Adrenal gland (tissue), 5 donors: ENCODE data around the gene STOM.

Experiments used
- CTCF ChIP-seq, 6 experiments: fragments of 450-650 bp in 4 of 6; fragments of 200-600 bp in 2 of 6; sonication (generic) in 1 of 6; IDR thresholded peaks; 1 replicate in 5 of 6; 2 replicates in 1 of 6; pipeline versions ENCODE4 v1.5.1 to v1.8.0; 2016 to 2021; ENCODE audit warnings: antibody characterized with exemption in 6 of 6, mild to moderate bottlenecking in 2 of 6, moderate library complexity in 1 of 6
- POLR2A ChIP-seq, 2 donors: fragments of 450-650 bp; IDR thresholded peaks; one replicate each; pipeline ENCODE4 v1.6.1; 2017; ENCODE audit warnings: antibody characterized with exemption in 2 of 2, mild to moderate bottlenecking in 2 of 2, moderate library complexity in 1 of 2
- donor health status: DM: no; HTN: no; CAD: no.

GRCh38 chr9:121339437-121339836, 30.6 kb downstream of the STOM start:
- TF ChIP-seq POLR2A (IDR thresholded peaks at IDR 0.05) (no peak), CTCF (IDR thresholded peaks at IDR 0.05) (no peak)
